ACHN (cell line): Measurements from ENCODE around the gene HES4.

Experiments
- DNase-seq: peaks from one replicate; pipeline ENCODE4 v3.0.0-alpha.2; 2015
- in situ Hi-C: cut with HindIII; loops from 2 replicates; pipeline ENCODE4 v1.10.0; 2017; ENCODE audit warnings: low sequenced_read_pairs, low pct_ligation_motif_present, low pct_unique_long_range_greater_than_20kb

The HES4 gene

GRCh38 chr1:963301-963651 is 36.6 kb downstream of the HES4 start:
- in situ Hi-C loops, result no loop called here

GRCh38 chr1:962381-963300 is 37.3 kb downstream of the HES4 start:
- in situ Hi-C loops, result no loop called here

More at GRCh38 chr1:963301-963651, 36.6 kb downstream of the HES4 start:
- DNase-seq, result no peak

GRCh38 chr1:961132-961669 is 38.7 kb downstream of the HES4 start:
- in situ Hi-C loops, result no loop called here
- DNase-seq, result no peak

More at GRCh38 chr1:962381-963300, 37.3 kb downstream of the HES4 start:
- no peak for DNase-seq

- peak; percentile 66 for DNase-seq
- in situ Hi-C loops, result no loop called here
Observed at GRCh38 chr1:960363-961131, 39.4 kb downstream of the HES4 start, which contains the start of gene KLHL17. Gene KLHL17, plus strand, starts transcription at chr1:960584. Its CDS starts 110 bp downstream, at chr1:960694.

- DNase-seq, result no peak
- in situ Hi-C loops, result no loop called here
Observed at GRCh38 chr1:959731-960362, 40.0 kb downstream of the HES4 start.

- DNase-seq, result peak; percentile 79
- in situ Hi-C loops, result no loop called here
Observed at GRCh38 chr1:958823-959730, 40.8 kb downstream of the HES4 start, which contains the start of gene NOC2L. Gene NOC2L, minus strand, starts transcription at chr1:959256. Its CDS starts 16 bp downstream, at chr1:959240.

- in situ Hi-C loops, result no loop called here
- no peak for DNase-seq
Observed at GRCh38 chr1:956636-957035, 43.3 kb downstream of the HES4 start.

- in situ Hi-C loops, result no loop called here
- no peak for DNase-seq
Observed at GRCh38 chr1:955474-955873, 44.4 kb downstream of the HES4 start.

GRCh38 chr1:954927-955326 is 45.0 kb downstream of the HES4 start:
- no peak for DNase-seq
- in situ Hi-C loops, result no loop called here

- in situ Hi-C loops, result no loop called here
Observed at GRCh38 chr1:953524-954320, 46.2 kb downstream of the HES4 start.

GRCh38 chr1:952603-953002 is 47.3 kb downstream of the HES4 start:
- in situ Hi-C loops, result no loop called here
- no peak for DNase-seq

More at GRCh38 chr1:953524-954320, 46.2 kb downstream of the HES4 start:
- DNase-seq, result no peak

GRCh38 chr1:952201-952600 is 47.7 kb downstream of the HES4 start:
- in situ Hi-C loops, result no loop called here

GRCh38 chr1:951364-951763 is 48.5 kb downstream of the HES4 start:
- in situ Hi-C loops, result no loop called here
- DNase-seq, result no peak

More at GRCh38 chr1:952201-952600, 47.7 kb downstream of the HES4 start:
- no peak for DNase-seq

- in situ Hi-C loops, result no loop called here
Observed at GRCh38 chr1:950881-951280, 49.0 kb downstream of the HES4 start.

GRCh38 chr1:950268-950667 is 49.6 kb downstream of the HES4 start:
- no peak for DNase-seq
- in situ Hi-C loops, result no loop called here

More at GRCh38 chr1:950881-951280, 49.0 kb downstream of the HES4 start:
- DNase-seq, result no peak
